OCI-LY1 (cell line): ENCODE results near the gene RFX8.

Experiments
- H2AFZ ChIP-seq: fragments of 200-600 bp; sonication (generic), shearing (Covaris generic); 2 replicates; pipeline ENCODE4 v1.6.0; 2014; ENCODE audit warnings: antibody characterized with exemption, mild to moderate bottlenecking, low read length
- H3F3A ChIP-seq: fragments of 200-600 bp; sonication (generic), shearing (Covaris generic); 2 replicates; pipeline ENCODE4 v1.6.0; 2014; ENCODE audit warnings: mild to moderate bottlenecking, antibody characterized with exemption, low read length, moderate library complexity; ENCODE audit not compliant: insufficient read depth
- H3K27ac ChIP-seq: fragments of 200-600 bp; sonication (generic); 2 replicates; pipeline ENCODE4 v1.5.1; 2014; ENCODE audit warnings: low read length, mixed run types, mild to moderate bottlenecking, low read depth; ENCODE audit not compliant: poor library complexity, severe bottlenecking
- H3K27me3 ChIP-seq: fragments of 200-600 bp; sonication (generic); 2 replicates; pipeline ENCODE4 v1.6.0; 2014; ENCODE audit warnings: antibody characterized with exemption, mild to moderate bottlenecking, low read length, moderate library complexity; ENCODE audit not compliant: insufficient read depth
- H3K36me3 ChIP-seq: fragments of 200-600 bp; sonication (generic); 2 replicates; pipeline ENCODE4 v1.6.1; 2014; ENCODE audit warnings: mild to moderate bottlenecking, antibody characterized with exemption, low read length, moderate library complexity, mixed read lengths; ENCODE audit not compliant: insufficient read depth
- H3K4me1 ChIP-seq: fragments of 200-600 bp; sonication (generic); 2 replicates; pipeline ENCODE4 v1.5.1; 2014; ENCODE audit warnings: mild to moderate bottlenecking, low read length, moderate library complexity; ENCODE audit not compliant: insufficient read depth, severe bottlenecking
- H3K4me2 ChIP-seq: fragments of 200-600 bp; sonication (generic), shearing (Covaris generic); 2 replicates; pipeline ENCODE4 v1.6.1; 2014; ENCODE audit warnings: low read length
- H3K4me3 ChIP-seq: fragments of 200-600 bp; sonication (generic); 2 replicates; pipeline ENCODE4 v1.5.1; 2014; ENCODE audit warnings: low read length, low read depth, mild to moderate bottlenecking, mixed read lengths; ENCODE audit not compliant: poor library complexity, severe bottlenecking
- H3K79me2 ChIP-seq: fragments of 200-600 bp; shearing (Covaris generic); 2 replicates; pipeline ENCODE4 v1.6.1; 2016; ENCODE audit warnings: mixed run types, low read length, mixed read lengths; ENCODE audit not compliant: insufficient read depth
- H3K9ac ChIP-seq: fragments of 200-600 bp; sonication (generic), shearing (Covaris generic); 2 replicates; pipeline ENCODE4 v1.6.1; 2014; ENCODE audit warnings: mild to moderate bottlenecking, low read length, mixed read lengths
- H3K9me2 ChIP-seq: fragments of 200-600 bp; sonication (generic), shearing (Covaris generic); 2 replicates; pipeline ENCODE4 v1.6.1; 2014; ENCODE audit warnings: low read depth, mild to moderate bottlenecking, low read length, mixed read lengths
- H3K9me3 ChIP-seq: fragments of 200-600 bp; shearing (Covaris generic); 2 replicates; pipeline ENCODE4 v1.6.1; 2014; ENCODE audit warnings: low read length, mixed read lengths
- H4K20me1 ChIP-seq: fragments of 200-600 bp; sonication (generic), shearing (Covaris generic); 2 replicates; pipeline ENCODE4 v1.6.0; 2016; ENCODE audit warnings: mild to moderate bottlenecking, low read length; ENCODE audit not compliant: insufficient read depth
- EZH2 ChIP-seq: fragments of 200-600 bp; sonication (generic), shearing (Covaris generic); IDR thresholded peaks from 2 replicates; pipeline ENCODE4 v1.8.0; 2017; ENCODE audit warnings: borderline replicate concordance, mixed run types, mild to moderate bottlenecking, antibody characterized with exemption, low read length, moderate library complexity, mixed read lengths
- TF ChIP-seq, protein P1 (sequence below): fragments of 200-600 bp; sonication (generic), shearing (Covaris generic); IDR thresholded peaks from 2 replicates; pipeline ENCODE4 v1.5.1; 2017; ENCODE audit warnings: mild to moderate bottlenecking, antibody characterized with exemption, low read length, moderate library complexity, mixed read lengths

RFX8 gene

DNA sequence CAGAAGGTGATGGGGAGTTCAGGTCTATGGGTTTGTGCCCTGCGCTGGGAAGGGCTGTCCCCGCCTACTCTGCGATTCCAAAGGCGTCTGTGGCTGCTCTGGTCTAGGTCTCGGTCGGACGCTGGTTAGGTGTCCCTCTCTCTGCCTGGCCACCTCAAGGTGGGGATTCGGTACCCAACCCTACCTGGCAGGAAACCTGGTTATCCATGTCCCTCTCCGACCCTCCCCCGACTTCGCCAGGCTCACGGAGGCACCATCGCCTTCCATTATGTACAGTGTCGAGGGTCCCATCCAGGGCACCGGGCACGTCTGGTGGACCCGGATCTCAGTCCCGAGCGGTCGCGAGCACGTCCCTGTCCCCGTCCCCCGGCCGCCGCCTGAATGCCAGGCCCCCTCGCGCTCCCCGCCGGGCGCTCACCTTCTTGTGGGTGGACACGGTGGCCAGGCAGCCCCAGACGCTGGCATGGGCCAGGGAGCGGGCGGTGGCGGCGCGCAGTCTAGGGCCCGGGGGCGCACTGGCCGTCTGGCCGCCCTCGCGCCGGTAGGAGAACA, 88.2 kb downstream of the RFX8 start:
- Histone ChIP-seq H3K9ac (no peak overlapping the region), H3K27ac (no peak overlapping the region), H3K9me2 (no peaks in the 10 kb centered on the region), H3K4me1 (no peaks in the 10 kb centered on the region), H3K4me3 (no peak overlapping the region), H4K20me1 (no peaks in the 10 kb centered on the region), H3K27me3 (no peaks in the 10 kb centered on the region), H3K36me3 (no peaks in the 10 kb centered on the region), H3K79me2 (no peaks in the 10 kb centered on the region), H3K4me2 (no peak overlapping the region), H2AFZ (no peak overlapping the region), H3K9me3 (no peaks in the 10 kb centered on the region), H3F3A (no peaks in the 10 kb centered on the region)
- no peak for TF ChIP-seq EZH2
- TF ChIP-seq, protein P1, sequence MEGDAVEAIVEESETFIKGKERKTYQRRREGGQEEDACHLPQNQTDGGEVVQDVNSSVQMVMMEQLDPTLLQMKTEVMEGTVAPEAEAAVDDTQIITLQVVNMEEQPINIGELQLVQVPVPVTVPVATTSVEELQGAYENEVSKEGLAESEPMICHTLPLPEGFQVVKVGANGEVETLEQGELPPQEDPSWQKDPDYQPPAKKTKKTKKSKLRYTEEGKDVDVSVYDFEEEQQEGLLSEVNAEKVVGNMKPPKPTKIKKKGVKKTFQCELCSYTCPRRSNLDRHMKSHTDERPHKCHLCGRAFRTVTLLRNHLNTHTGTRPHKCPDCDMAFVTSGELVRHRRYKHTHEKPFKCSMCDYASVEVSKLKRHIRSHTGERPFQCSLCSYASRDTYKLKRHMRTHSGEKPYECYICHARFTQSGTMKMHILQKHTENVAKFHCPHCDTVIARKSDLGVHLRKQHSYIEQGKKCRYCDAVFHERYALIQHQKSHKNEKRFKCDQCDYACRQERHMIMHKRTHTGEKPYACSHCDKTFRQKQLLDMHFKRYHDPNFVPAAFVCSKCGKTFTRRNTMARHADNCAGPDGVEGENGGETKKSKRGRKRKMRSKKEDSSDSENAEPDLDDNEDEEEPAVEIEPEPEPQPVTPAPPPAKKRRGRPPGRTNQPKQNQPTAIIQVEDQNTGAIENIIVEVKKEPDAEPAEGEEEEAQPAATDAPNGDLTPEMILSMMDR = no peak

- H3K79me2 ChIP-seq = no peaks in the 10 kb centered on the region
- TF ChIP-seq EZH2 = no peak
- TF ChIP-seq, protein P1 = no peak
- H3K36me3 ChIP-seq = no peaks in the 10 kb centered on the region
- no peak overlapping the region for H3K4me2 ChIP-seq
- H3K9me3 ChIP-seq = no peaks in the 10 kb centered on the region
- no peak overlapping the region for H3K4me3 ChIP-seq
- H2AFZ ChIP-seq = no peak overlapping the region
- H3F3A ChIP-seq = no peaks in the 10 kb centered on the region
- H3K27me3 ChIP-seq = no peaks in the 10 kb centered on the region; the same call in 1 of the 2 replicates
- H3K9me2 ChIP-seq = no peaks in the 10 kb centered on the region
- no peak overlapping the region for H3K27ac ChIP-seq
- no peaks in the 10 kb centered on the region for H4K20me1 ChIP-seq
- no peaks in the 10 kb centered on the region for H3K4me1 ChIP-seq
- no peak overlapping the region for H3K9ac ChIP-seq
Observed at GRCh38 chr2:101383016-101383541, 91.8 kb downstream of the RFX8 start.

DNA sequence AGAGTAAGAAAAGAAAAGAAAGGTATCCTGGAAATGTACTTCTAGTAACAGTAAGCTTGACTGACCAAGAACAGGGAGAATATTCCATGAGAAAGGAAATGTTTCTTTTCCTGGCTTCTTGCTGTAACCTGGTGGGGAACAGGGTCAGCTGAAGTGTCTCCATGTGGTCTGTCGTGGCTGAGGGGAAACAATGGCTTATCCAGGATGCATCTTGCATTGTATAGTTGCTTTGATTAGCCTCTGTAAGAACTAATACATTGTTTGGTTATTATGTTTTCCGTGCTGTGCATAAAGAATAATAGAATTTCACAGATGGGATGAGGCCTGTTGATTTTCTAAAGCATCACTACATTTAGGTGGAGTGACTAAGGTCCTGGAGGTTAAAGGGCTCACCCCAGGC, 92.5 kb downstream of the RFX8 start:
- Histone ChIP-seq H3K4me3 (no peak overlapping the region), H3K9me2 (no peaks in the 10 kb centered on the region), H3K79me2 (no peaks in the 10 kb centered on the region), H3K9me3 (no peaks in the 10 kb centered on the region), H3F3A (no peaks in the 10 kb centered on the region), H3K4me1 (no peaks in the 10 kb centered on the region), H3K36me3 (no peaks in the 10 kb centered on the region), H3K27ac (no peak overlapping the region), H4K20me1 (no peaks in the 10 kb centered on the region), H2AFZ (no peak overlapping the region), H3K9ac (no peak overlapping the region), H3K4me2 (no peak overlapping the region), H3K27me3 (no peaks in the 10 kb centered on the region; the same call in 1 of the 2 replicates)
- no peak for TF ChIP-seq EZH2
- TF ChIP-seq, protein P1 = no peak
